DMS114 treated with DMSO at 0.1 percent for 48 hours (cell line): ENCODE results near the gene VPS51.

ENCODE experiments used
- DNase-seq: peaks from one replicate; lab custom pipeline; 2025; ENCODE audit not compliant: unreplicated experiment; lab: John Stamatoyannopoulos, UW

The VPS51 gene

DNA sequence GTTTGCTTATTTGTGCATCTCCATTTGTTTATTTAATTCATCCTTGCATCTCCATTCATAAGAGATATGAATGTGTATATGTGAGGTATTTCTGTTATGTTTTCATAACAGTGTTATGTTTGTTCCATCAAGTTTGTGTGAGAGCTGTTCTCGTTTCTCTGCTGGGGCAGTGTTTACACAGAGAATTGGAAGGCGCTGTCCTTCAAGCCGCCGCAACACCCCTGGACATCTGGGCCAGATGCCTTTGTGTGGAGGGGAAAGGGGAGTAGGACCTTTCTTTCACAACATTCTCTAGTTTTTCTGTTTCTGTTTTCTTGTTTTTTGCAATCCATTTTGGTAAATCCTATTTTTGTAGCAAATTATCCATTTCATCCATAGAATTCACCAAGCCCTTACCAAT is 8.6 kb downstream of the VPS51 start:
- DNase-seq: no peak

DNA sequence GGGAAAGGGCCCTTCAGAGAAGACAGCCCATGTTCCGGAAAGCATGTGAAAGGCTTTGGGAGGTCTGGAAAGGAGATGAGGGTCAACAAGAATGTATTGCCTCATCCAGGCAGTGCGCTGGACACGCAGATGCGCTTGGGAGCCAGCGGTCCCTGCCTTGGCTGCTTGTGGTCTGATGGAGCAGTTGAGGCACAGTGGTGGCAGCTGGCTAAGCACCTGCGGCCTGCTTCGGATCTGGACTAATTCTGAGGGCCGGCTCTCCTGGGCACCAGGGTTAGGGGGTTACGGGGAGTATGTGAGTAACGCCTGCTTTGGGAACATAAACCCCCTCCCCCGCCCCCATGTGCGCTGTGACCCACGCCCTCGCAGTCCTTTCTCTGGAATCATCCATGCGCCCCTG is 11.1 kb downstream of the VPS51 start:
- DNase-seq: no peak

DNA sequence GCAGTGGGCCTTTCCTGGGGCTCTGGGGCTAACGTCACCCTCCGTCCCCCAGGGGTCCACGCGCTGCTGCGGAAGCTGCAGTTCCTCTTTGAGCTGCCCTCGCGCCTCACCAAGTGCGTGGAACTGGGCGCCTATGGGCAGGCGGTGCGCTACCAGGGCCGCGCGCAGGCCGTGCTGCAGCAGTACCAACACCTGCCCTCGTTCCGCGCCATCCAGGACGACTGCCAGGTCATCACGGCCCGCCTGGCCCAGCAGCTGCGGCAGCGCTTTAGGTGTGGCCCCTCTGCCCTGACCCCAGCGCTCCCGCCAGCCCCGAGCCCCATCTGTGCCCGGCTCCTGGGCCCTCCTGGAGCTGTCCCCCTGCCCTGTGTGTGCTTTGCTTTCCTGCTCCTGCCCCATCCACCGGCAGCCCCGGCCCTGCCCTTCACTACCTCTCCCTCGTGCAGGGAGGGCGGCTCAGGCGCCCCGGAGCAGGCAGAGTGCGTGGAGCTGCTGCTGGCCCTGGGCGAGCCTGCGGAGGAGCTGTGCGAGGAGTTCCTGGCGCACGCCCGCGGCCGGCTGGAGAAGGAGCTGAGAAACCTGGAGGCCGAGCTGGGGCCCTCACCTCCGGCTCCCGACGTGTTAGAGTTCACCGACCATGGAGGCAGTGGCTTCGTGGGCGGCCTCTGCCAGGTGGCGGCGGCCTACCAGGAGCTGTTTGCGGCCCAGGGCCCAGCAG is 11.9 kb downstream of the VPS51 start:
- DNase-seq: no peak

DNA sequence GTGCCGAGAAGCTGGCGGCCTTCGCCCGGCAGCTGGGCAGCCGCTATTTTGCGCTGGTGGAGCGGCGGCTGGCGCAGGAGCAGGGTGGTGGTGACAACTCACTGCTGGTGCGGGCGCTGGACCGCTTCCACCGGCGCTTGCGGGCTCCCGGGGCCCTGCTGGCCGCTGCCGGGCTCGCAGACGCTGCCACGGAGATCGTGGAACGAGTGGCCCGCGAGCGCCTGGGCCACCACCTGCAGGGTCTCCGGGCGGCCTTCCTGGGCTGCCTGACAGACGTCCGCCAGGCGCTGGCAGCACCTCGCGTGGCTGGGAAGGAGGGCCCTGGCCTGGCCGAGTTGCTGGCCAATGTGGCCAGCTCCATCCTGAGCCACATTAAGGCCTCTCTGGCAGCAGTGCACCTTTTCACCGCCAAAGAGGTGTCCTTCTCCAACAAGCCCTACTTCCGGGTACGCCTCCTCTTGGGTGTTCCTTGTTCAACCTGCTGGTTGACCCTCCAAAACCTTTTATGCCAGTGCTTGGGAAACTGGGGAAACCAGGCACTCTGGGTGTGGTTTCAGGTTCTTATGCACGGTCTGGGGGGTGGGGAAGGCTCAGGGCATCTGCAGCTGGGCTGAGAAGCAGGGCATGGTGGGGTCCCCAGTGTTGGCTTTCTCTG is 12.6 kb downstream of the VPS51 start:
- DNase-seq: no peak

DNA sequence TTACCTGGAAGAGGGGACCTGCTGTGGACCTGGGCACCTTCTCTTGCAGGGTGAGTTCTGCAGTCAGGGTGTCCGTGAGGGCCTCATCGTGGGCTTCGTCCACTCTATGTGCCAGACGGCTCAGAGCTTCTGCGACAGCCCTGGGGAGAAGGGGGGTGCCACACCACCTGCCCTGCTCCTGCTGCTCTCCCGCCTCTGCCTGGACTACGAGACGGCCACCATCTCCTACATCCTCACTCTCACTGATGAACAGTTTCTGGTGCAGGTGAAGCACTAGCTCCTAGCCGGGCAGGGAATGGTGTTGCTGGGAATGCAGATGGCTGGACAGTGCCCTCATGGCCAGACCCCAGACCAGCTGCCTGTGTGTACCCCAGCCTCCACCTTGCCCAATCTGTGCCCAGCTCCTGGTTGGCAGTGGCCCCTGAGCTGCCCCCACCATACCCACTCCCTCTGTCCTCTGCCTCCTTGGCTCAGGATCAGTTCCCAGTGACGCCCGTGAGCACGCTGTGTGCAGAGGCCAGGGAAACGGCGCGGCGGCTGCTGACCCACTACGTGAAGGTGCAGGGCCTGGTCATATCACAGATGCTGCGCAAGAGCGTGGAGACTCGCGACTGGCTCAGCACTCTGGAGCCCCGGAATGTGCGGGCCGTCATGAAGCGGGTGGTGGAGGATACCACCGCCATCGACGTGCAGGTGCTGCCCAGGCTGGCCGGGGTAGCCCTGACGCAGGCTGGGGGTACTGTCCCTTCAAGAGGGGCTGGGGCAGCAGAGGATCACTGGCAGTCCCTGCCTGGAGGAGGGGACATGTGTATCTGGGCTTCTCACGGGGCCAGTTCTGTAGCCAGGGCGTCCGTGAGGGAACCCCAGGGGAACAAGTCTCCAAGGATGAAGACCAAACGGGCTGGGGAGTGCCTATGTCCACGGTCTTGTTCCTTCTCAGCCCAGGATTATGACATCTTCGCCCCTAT is 13.5 kb downstream of the VPS51 start:
- no peak for DNase-seq

DNA sequence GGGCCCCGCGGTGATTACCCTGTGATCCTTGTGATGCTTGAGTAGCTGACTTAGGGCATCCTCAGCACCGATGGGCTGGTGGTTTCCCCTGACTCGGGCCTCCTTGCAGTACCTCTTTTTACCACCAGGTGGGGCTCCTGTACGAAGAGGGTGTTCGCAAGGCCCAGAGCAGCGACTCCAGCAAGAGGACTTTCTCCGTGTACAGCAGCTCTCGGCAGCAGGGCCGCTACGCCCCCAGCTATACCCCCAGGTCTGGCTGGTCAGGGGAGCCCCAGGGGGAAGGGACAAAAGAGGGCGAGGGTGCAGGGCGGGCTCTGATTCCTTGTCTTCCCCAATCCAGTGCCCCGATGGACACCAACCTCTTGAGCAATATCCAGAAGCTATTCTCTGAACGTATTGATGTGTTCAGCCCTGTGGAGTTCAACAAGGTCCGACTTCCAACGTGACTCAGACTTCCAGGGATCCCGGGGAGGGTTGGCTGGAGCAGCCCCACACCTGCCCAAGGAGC is 14.4 kb downstream of the VPS51 start:
- DNase-seq: peak; percentile 83

DNA sequence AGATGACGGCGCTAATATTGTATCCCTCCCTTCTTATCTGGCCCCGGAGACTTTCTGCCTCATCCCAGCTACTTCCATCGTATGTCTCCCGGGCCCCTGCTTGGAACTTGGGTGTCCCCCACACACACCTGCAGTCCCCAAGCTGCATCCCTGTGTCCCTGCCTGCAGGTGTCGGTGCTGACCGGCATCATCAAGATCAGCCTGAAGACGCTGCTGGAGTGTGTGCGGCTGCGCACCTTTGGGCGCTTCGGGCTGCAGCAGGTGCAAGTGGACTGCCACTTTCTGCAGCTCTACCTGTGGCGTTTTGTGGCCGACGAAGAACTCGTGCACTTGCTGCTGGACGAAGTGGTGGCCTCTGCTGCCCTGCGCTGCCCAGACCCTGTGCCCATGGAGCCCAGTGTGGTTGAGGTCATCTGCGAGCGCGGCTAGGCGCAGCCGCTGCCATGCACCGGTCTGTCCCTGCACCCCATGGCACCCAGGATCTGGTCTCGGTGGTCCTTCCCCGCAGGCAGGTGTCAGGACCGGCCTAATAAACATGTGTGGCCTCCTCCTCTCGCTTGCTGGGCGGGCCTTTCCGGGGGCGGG is 15.2 kb downstream of the VPS51 start:
- no peak for DNase-seq

DNA sequence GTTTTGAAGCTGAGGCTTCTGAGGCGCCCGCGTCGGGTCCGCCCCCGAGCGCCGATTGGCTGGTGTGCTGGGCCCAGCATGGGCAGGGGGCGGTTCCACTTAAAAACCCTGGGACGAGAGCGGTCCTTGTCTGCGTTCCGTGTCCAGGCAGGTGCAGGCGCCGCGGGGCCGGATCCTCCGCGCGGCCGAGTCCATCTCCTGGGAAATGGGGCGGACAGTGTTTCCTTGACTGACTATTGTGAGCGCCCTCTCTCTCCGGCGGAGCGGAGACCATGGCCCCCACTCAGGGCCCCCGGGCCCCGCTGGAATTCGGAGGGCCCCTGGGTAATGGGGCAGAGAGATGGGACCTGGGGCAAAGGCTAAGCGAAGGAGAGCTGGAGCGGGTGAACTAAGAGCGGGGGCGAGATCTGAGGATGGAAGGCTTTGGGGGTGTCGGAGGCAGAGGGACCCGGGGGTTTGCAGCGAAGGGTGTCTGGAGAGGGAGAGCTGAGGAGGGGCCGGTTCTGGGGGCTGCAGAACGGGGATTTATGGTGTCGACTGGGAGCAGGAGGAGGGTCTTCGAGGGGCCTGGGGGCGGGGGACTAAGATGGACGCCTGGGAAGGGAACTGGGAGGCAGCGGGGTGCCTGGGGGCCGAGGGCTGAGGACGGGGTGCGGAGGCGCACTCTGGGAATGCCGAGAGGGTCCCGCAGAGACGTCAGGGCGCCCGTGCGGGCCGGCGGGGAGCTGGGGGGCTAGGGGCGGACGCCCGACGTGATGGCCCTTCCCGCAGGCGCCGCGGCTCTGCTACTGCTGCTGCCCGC is 15.9 kb downstream of the VPS51 start, which contains the start of gene TM7SF2:
TM7SF2 (plus strand) TSS at position 129 of the 802 bp plus-strand sequence; CDS start at position 273, 144 bp downstream.
- peak; percentile 84 for DNase-seq

DNA sequence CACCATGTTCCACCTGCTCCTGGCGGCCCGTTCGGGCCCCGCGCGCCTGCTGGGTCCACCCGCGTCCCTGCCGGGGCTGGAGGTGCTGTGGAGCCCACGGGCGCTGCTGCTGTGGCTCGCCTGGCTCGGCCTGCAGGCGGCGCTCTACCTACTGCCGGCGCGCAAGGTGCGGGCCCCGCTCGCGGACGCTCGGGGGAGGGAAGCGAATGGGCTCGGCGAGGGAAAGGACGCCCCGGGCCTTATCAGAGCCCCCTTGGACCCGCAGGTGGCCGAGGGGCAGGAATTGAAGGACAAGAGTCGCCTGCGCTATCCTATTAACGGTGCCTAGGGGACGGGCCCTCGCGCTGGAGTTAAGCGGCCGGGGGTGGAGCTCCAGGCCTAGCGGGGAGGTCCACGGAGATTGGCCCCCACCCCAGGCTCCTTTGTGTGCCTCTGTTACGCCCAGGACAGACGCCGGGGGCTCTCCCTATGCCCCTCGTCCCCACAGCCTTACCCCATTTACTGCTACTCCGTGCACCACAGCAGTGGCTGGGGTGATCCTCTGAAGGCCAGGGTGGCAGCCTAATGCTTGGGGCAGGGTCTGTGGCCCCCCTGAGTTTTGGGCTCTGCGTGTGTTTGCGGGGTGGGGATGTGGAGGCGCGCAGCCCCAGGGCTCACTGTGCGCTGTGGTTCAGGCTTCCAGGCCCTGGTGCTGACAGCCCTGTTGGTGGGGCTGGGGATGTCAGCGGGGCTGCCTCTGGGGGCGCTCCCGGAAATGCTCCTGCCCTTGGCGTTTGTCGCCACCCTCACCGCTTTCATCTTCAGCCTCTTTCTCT is 16.7 kb downstream of the VPS51 start:
- DNase-seq: no peak

DNA sequence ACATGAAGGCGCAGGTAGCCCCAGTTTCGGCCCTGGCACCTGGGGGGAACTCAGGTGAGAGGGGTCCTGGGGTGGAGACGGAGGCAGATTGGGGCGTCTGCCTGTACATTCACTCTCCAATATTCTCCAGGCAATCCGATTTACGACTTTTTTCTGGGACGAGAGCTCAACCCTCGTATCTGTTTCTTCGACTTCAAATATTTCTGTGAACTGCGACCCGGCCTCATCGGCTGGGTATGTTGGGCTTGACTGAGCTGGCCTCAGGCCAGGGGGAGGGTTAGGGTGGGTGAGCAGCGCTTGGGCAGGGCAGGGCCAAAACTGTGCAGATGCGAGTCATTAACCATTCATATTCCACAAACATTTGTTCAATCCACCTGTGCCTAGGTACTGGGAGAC is 17.3 kb downstream of the VPS51 start:
- no peak for DNase-seq

DNA sequence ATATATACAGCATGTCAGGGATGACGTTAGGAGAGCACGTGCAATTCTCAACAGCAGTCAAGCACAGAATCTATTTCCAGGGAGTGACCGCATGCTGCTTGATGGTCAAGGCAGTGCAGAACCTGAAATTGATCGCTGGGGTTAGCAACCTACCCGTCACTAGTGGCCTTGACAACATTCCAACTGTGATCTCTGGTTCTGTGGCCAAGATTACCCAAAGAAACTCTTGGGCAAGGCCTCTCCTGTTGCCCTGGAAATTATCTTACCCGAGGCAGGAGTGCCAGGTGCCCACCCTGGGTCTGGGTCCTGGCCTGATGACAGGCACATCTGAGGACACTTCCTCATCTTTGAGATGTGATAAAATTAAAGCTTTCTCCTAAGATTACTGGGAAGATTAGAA is 17.8 kb downstream of the VPS51 start:
- no peak for DNase-seq

DNA sequence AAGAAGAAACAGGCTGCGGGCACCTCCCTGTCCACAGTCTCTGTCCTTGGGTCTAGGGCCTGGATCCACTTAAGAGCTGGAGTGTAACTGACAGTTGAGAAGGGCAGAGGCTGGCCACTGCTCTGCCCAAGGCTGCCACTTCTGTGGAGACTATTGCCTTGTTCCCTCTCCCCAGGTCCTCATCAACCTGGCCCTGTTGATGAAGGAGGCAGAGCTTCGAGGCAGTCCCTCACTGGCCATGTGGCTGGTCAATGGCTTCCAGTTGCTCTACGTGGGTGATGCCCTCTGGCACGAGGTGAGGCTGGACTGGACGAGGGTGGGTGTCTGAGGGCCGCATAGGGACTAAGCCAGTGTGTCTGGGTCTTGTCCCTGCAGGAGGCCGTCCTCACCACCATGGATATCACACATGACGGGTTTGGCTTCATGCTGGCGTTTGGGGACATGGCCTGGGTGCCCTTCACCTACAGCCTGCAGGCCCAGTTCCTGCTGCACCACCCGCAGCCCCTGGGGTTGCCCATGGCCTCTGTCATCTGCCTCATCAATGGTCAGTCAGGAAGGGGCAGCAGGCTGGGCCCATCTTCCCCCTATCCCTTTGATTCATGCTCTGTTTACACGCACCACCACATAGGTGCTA is 18.6 kb downstream of the VPS51 start:
- DNase-seq: no peak

DNA sequence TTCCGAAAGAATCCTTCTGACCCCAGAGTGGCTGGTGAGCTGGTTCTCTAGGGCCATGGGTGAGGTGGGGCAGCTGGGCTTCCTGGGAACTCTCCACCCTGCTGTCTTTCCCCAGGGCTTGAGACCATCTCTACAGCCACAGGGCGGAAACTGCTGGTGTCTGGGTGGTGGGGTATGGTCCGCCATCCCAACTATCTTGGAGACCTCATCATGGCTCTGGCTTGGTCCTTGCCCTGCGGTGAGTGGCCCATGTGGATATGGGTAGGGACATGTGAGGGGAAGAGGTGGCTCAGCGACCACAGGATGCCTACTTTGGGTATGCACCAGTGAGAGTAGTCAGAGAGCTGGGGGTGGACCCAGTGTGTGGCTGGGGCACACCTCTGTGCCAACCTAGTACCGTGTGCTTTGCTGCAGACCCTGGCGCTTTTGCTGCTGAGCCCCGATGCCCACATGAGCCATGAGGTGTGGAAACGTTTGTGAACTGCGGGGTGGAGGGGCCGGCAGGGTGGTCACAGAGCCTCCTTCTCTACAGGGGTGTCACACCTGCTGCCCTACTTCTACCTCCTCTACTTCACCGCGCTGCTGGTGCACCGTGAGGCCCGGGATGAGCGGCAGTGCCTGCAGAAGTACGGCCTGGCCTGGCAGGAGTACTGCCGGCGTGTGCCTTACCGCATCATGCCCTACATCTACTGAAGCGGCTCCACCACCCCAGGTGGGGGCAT is 19.5 kb downstream of the VPS51 start:
- no peak for DNase-seq

DNA sequence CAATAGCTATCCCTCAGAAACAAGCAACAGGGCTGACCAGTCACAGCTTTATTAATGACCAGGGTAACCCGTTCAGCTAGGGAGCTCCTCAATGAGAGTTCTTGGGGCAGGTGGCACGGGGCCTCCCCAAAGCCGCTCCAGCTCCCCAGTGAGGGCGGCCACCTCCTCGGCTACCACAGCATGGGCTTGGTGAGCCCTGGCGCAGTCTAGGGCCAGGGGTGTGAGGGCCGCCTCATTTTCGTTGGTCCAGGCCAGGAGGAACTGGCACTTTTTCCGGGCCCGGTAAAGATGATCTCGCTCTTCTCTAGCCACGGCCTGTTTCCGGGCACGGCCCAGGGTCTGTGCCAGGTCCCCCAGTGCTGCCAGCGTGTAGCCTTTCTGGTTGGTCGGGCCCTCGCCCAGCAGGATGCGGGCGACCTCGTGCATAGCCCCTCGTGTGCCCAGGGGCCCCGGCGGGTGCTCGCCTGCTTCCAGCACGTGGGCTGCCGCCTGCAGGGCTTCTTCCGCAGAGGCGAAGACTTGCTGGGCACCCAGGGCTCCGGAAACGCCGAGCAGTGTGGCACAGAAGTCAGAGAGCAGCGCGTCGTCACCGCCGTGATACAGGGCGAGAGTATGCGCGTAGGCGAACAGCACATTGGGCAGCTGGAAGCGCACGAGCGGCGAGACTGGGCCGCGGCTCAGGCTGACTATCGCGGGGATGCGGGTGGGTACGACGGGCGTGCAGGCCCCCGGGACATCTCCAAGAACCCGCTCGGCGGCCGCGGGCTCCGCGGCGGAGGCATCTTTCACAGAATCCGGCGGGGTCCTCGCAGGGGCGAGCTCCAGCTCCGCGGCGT is 20.6 kb downstream of the VPS51 start:
- no peak for DNase-seq

DNA sequence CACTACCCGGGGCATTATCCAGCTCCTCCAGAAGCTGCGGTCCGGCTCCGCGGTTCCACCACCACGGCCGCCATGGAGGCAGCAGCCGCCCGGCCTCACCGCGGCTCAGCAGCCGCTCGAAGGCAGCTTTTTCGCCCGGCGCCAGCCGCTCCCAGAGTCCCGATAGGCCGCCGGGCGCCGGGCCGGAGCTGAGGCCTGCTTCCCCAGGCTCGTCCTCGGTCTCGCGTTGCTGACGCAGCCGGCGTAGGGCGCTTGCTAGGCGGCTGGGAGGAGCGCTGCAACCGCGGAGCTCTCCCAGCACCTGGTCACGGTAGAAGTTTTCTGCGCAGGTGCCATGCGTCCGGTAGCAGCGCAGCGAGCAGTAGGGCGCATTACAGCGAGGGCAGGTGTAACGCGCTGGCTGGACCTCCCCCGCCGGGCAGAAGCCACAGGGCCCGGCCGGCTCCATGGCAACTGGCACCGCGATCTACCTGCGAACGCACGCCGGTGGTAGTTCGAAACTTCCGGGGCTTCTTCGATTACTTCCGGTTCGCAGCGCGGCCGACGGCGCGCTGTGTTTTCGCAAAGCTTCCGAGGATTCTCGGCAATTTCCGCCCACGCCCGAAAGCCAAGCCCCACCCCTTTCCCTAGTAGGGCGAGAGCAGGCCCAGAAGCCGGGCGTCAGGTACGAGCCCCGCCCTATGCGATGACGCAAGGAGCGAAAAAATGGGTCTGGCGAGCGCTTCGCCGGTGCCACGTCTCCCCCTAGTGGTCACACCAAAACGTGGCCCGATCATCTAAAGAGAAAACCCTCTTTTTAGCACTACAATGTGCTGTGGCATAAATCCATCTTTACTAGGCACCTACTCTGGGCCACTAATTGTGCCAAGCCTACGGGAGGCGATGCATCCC is 21.4 kb downstream of the VPS51 start, which contains the start of gene ZNHIT2:
ZNHIT2 (minus strand) TSS at position 496 of the 891 bp plus-strand sequence; CDS start at position 448, 48 bp downstream.
- peak; percentile 96 for DNase-seq
